ENCODE data around the gene CCDC80. TPM values are rescaled to one million over a fixed set of nuclear protein-coding genes. Genes with fewer than 3 reads are reported as not detected.

CCDC80 gene, protein sequence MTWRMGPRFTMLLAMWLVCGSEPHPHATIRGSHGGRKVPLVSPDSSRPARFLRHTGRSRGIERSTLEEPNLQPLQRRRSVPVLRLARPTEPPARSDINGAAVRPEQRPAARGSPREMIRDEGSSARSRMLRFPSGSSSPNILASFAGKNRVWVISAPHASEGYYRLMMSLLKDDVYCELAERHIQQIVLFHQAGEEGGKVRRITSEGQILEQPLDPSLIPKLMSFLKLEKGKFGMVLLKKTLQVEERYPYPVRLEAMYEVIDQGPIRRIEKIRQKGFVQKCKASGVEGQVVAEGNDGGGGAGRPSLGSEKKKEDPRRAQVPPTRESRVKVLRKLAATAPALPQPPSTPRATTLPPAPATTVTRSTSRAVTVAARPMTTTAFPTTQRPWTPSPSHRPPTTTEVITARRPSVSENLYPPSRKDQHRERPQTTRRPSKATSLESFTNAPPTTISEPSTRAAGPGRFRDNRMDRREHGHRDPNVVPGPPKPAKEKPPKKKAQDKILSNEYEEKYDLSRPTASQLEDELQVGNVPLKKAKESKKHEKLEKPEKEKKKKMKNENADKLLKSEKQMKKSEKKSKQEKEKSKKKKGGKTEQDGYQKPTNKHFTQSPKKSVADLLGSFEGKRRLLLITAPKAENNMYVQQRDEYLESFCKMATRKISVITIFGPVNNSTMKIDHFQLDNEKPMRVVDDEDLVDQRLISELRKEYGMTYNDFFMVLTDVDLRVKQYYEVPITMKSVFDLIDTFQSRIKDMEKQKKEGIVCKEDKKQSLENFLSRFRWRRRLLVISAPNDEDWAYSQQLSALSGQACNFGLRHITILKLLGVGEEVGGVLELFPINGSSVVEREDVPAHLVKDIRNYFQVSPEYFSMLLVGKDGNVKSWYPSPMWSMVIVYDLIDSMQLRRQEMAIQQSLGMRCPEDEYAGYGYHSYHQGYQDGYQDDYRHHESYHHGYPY
- total RNA-seq = 100 to 1,000 TPM; 154 to 247 TPM
- polyA plus RNA-seq (ENCODE audit: insufficient read length in 6 of 6) = 100 to 1,000 TPM in 1 of 6 donors, 10 to 100 TPM in 5; 42.7 to 113 (median 64.9) TPM
- long read RNA-seq, donor 1, full-length matches to known transcripts = 23 of 61 reads
- long read RNA-seq, donor 1, partial matches to known transcripts = 38 of 61 reads
- long read RNA-seq, donor 1, other reads (novel, unspliced or antisense) = 0 of 61 reads
- long read RNA-seq, donor 2, transcript CCDC80-207 (3 exons, 681 nt) = major isoform, 14 of 53 reads
- long read RNA-seq, donor 2, partial matches to known transcripts = 37 of 53 reads
- long read RNA-seq, donor 2, other reads (novel, unspliced or antisense) = 0 of 53 reads
- long read RNA-seq, donor 3, transcript CCDC80-207 (3 exons, 681 nt) = major isoform, 21 of 53 reads
- long read RNA-seq, donor 3, partial matches to known transcripts = 29 of 53 reads
- long read RNA-seq, donor 3, other reads (novel, unspliced or antisense) = 0 of 53 reads
- long read RNA-seq, donor 4, partial matches to known transcripts = 37 of 47 reads
- long read RNA-seq, donor 4, other reads (novel, unspliced or antisense) = 7 of 47 reads
- long read RNA-seq, donor 5, full-length matches to known transcripts = 10 of 28 reads
- long read RNA-seq, donor 5, partial matches to known transcripts = 18 of 28 reads
- long read RNA-seq, donor 5, other reads (novel, unspliced or antisense) = 0 of 28 reads
- long read RNA-seq, donor 6, transcript CCDC80-207 (3 exons, 681 nt) = major isoform, 18 of 43 reads
- long read RNA-seq, donor 6, partial matches to known transcripts = 25 of 43 reads
- long read RNA-seq, donor 6, other reads (novel, unspliced or antisense) = 0 of 43 reads
- long read RNA-seq, donor 7, partial matches to known transcripts = 11 of 14 reads
- long read RNA-seq, donor 7, other reads (novel, unspliced or antisense) = 0 of 14 reads
- long read RNA-seq, donor 8, partial matches to known transcripts = 7 of 10 reads
- long read RNA-seq, donor 8, other reads (novel, unspliced or antisense) = 0 of 10 reads
- long read RNA-seq, donor 9 = 0 reads
- long read RNA-seq, donor 10, full-length matches to known transcripts = 2 of 44 reads
- long read RNA-seq, donor 10, partial matches to known transcripts = 29 of 44 reads
- long read RNA-seq, donor 10, other reads (novel, unspliced or antisense) = 13 of 44 reads
- long read RNA-seq, donor 11, full-length matches to known transcripts = 32 of 62 reads
- long read RNA-seq, donor 11, partial matches to known transcripts = 30 of 62 reads
- long read RNA-seq, donor 11, other reads (novel, unspliced or antisense) = 0 of 62 reads
- long read RNA-seq, donor 12, full-length matches to known transcripts = 9 of 25 reads
- long read RNA-seq, donor 12, partial matches to known transcripts = 16 of 25 reads
- long read RNA-seq, donor 12, other reads (novel, unspliced or antisense) = 0 of 25 reads

DNA sequence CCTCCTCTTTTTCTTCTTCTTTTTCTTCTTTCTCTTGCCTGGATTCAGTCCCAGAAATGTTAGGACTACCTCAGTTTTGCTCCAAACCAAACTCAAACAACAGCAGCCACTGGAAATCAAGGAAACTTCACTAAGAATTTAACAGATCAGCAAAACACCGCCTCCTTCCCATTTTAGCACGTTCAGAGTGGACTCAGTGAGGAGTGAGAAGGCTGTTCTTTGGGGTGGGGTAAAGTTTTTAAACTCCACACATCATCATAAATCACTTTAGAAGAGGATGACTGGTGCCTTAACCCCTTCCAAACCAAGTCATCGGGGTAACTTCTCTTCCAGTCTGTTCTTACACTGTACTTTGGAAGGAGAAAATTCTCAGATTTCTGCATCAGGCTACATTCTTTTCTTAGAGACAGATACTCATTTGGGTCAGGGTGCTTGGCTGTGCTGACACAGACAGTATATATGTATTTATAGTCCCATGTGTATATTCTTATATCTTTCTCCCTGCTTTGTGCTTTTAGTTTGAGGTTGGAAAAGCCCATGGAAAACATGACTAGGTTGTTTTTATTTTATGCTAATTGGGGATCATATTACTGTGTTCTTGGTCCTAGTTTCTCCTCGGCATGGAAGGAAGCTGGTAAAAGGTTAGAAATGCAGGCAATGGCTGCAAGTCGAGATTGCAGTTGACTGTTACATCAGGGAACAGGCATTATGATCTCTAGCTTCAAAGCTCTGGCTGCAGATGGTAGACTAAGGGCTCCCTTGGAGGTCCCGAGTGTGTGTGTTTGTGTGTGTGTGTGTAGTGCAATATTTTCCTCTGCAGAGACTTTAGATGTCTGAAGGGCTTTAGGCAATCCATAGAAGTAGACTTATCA, at the start of gene CCDC80:
Gene CCDC80, minus strand, starts transcription at position 214 of the 872 bp plus-strand sequence. CDS start 1,238 bp downstream, outside the sequence.
- H3K4me3 ChIP-seq = peak within 1 kb of the TSS; percentile 24 to 26
- H3K9me3 ChIP-seq = no peaks in the 10 kb centered on the region
- no peaks in the 10 kb centered on the region for H3K27me3 ChIP-seq
- H3K27ac ChIP-seq = peak within 1 kb of the TSS; percentile 59 to 77
- peaks cover 4 to 39% of the 10 kb centered on the region in 2 donors for H3K4me1 ChIP-seq
- no peaks in the 10 kb centered on the region for H3K36me3 ChIP-seq
- TF ChIP-seq, protein P1, sequence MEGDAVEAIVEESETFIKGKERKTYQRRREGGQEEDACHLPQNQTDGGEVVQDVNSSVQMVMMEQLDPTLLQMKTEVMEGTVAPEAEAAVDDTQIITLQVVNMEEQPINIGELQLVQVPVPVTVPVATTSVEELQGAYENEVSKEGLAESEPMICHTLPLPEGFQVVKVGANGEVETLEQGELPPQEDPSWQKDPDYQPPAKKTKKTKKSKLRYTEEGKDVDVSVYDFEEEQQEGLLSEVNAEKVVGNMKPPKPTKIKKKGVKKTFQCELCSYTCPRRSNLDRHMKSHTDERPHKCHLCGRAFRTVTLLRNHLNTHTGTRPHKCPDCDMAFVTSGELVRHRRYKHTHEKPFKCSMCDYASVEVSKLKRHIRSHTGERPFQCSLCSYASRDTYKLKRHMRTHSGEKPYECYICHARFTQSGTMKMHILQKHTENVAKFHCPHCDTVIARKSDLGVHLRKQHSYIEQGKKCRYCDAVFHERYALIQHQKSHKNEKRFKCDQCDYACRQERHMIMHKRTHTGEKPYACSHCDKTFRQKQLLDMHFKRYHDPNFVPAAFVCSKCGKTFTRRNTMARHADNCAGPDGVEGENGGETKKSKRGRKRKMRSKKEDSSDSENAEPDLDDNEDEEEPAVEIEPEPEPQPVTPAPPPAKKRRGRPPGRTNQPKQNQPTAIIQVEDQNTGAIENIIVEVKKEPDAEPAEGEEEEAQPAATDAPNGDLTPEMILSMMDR (IDR thresholded peaks at IDR 0.05) = no peak
- DNase-seq (peak in 2 of 4 donors; percentile 76 to 84), ATAC-seq (peak; percentile 52)
- intact Hi-C loops (cut with DNase I) = loop anchor here in 1 of 2 donors (10.0 kb wide), 1 partner anchor 174 kb away; no protein-coding TSS in a partner anchor

DNA sequence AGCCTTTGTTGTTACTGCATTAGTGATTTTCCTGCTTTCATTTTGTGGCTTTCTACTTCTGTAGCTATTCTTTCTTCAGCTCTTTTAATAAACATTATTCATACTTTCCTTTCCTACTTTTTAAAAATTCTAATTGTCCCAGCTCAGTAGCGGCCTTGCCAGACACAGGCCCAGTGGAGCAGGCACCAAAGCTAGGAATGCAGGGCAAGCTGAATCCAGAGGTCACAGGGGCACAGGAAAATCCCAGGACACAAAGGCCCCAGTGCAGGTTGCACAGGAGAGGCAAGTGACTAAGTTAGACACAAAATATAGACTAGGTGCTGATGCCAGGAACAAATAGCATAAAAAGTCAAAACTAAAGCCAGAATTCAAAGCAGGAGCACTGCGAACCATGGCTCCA, 49.0 kb upstream of the CCDC80 start:
- DNase-seq = no peak
- intact Hi-C loops (cut with DNase I) = no loop called here
- H3K27ac ChIP-seq = no peak overlapping the region

DNA sequence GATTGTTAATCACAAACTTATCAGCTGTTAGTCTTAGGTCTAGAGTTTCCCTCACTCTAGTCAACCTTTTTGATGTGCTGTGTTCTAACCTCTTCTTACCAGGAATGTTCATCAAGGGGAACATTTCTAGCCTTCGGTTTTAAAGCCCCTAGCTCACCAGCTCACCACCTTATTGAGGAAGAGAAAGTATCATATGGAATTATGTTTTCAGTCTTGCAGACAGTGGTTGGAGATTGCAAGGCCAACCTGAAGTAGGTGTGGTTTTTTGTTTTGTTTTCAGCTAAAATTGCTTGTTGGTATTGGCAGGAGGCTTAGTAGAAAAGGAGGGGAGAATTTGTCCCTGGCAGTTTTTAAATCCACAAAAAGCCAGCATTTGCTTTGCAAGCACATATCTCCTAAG, 48.4 kb upstream of the CCDC80 start:
- no peak for ATAC-seq
- Histone ChIP-seq H3K27me3 (no peaks in the 10 kb centered on the region), H3K4me3 (no peak overlapping the region), H3K9me3 (no peaks in the 10 kb centered on the region), H3K36me3 (no peaks in the 10 kb centered on the region), H3K4me1 (no peaks in the 10 kb centered on the region), H3K27ac (no peak overlapping the region)
- intact Hi-C loops (cut with DNase I) = no loop called here
- DNase-seq = no peak
- TF ChIP-seq, protein P1 (IDR thresholded peaks at IDR 0.05) = no peak

More for the DNA sequence above, 49.0 kb upstream of the CCDC80 start:
- Histone ChIP-seq H3K4me1 (no peaks in the 10 kb centered on the region), H3K27me3 (no peaks in the 10 kb centered on the region), H3K36me3 (no peaks in the 10 kb centered on the region), H3K4me3 (no peak overlapping the region), H3K9me3 (no peaks in the 10 kb centered on the region)
- TF ChIP-seq, protein P1 (IDR thresholded peaks at IDR 0.05) = no peak
- ATAC-seq = no peak
